GM21526 (cell line): Measurements from ENCODE around the gene NCDN.
"Not testable (repeated sequence)": the region's sequence is repeated elsewhere in the genome, so short reads cannot be mapped to it uniquely, and the experiment has no call there.

Experiments
- ATAC-seq: cut with Tn5 transposase; IDR thresholded peaks from one replicate; pipeline ENCODE4 v1.9.1; 2021; ENCODE audit warnings: moderate library complexity; ENCODE audit not compliant: unreplicated experiment, low FRiP score

Gene NCDN

GRCh38 chr1:35568975-35569395 is 11.4 kb downstream of the NCDN start:
- no peak for ATAC-seq

GRCh38 chr1:35569936-35570335 is 12.3 kb downstream of the NCDN start:
- no peak for ATAC-seq

GRCh38 chr1:35570589-35571137 is 13.1 kb downstream of the NCDN start:
- no peak for ATAC-seq

GRCh38 chr1:35571263-35571662 is 13.7 kb downstream of the NCDN start:
- no peak for ATAC-seq

GRCh38 chr1:35572296-35572695 is 14.7 kb downstream of the NCDN start:
- ATAC-seq, result no peak

- ATAC-seq, result no peak
Measured at GRCh38 chr1:35573198-35574124, 15.9 kb downstream of the NCDN start, which contains the start of gene TFAP2E. Gene TFAP2E, plus strand, starts transcription at chr1:35573314. Its CDS starts 264 bp downstream, at chr1:35573578.

GRCh38 chr1:35574125-35574654 is 16.6 kb downstream of the NCDN start:
- no peak for ATAC-seq

- no peak for ATAC-seq
Measured at GRCh38 chr1:35574655-35575415, 17.2 kb downstream of the NCDN start.

GRCh38 chr1:35575416-35575958 is 17.9 kb downstream of the NCDN start:
- ATAC-seq, result no peak

- ATAC-seq, result no peak
Measured at GRCh38 chr1:35576061-35576765, 18.6 kb downstream of the NCDN start.

GRCh38 chr1:35576766-35577070 is 19.1 kb downstream of the NCDN start:
- not testable (repeated sequence) for ATAC-seq

- ATAC-seq, result no peak
Measured at GRCh38 chr1:35577071-35577998, 19.7 kb downstream of the NCDN start.

GRCh38 chr1:35580949-35581388 is 23.4 kb downstream of the NCDN start:
- ATAC-seq, result no peak

- not testable (repeated sequence) for ATAC-seq
Measured at GRCh38 chr1:35581621-35582020, 24.0 kb downstream of the NCDN start.

- ATAC-seq, result no peak
Measured at GRCh38 chr1:35585281-35585680, 27.7 kb downstream of the NCDN start.

GRCh38 chr1:35585805-35586204 is 28.2 kb downstream of the NCDN start:
- not testable (repeated sequence) for ATAC-seq

GRCh38 chr1:35586808-35587207 is 29.2 kb downstream of the NCDN start:
- no peak for ATAC-seq

- no peak for ATAC-seq
Measured at GRCh38 chr1:35587736-35588135, 30.1 kb downstream of the NCDN start.
